Left lung (tissue), 10 donors: Measurements from ENCODE around the gene CENPM. TPM values are rescaled to one million over a fixed set of nuclear protein-coding genes. Genes with fewer than 3 reads are reported as not detected.
A peak's percentile ranks its signal among the peaks of the same experiment; 100 is the strongest.

Source experiments
- ATAC-seq: fragments of 200-7000 bp; cut with Tn5 transposase; one replicate; pipeline ENCODE4 v1.9.1; 2020; ENCODE audit warnings: moderate library complexity
- DNase-seq, 4 donors: peaks; one replicate each; pipeline ENCODE4 v3.0.0-alpha.2; 2013 to 2020
- H3K27ac ChIP-seq, 2 donors: fragments of 200-600 bp; sonication (generic) in 1 of 2; one replicate each; pipeline versions ENCODE4 v1.5.0 to v1.8.0; 2020 to 2021
- H3K27me3 ChIP-seq, 2 donors: fragments of 200-600 bp; sonication (generic) in 1 of 2; one replicate each; pipeline versions ENCODE4 v1.5.0 to v1.8.0; 2020 to 2021
- H3K36me3 ChIP-seq, 2 donors: fragments of 200-600 bp; sonication (generic) in 1 of 2; one replicate each; pipeline versions ENCODE4 v1.5.0 to v1.8.0; 2020 to 2021
- H3K4me1 ChIP-seq, 2 donors: fragments of 200-600 bp; one replicate each; pipeline ENCODE4 v1.8.0; 2021
- H3K4me3 ChIP-seq, 2 donors: fragments of 200-600 bp; sonication (generic) in 1 of 2; one replicate each; pipeline versions ENCODE4 v1.5.0 to v1.8.0; 2020 to 2021; ENCODE audit warnings: mild to moderate bottlenecking in 1 of 2
- H3K9me3 ChIP-seq, 2 donors: fragments of 200-600 bp; sonication (generic) in 1 of 2; one replicate each; pipeline versions ENCODE4 v1.5.0 to v1.8.0; 2020 to 2021
- CTCF ChIP-seq, 2 donors: fragments of 200-600 bp; sonication (generic) in 1 of 2; IDR thresholded peaks; one replicate each; pipeline versions ENCODE4 v1.5.0 to v1.8.0; 2021; ENCODE audit warnings: antibody characterized with exemption in 2 of 2
- intact Hi-C, 2 donors: fragments of 100-400 bp; cut with DNase I; formaldehyde crosslinking; loops; one replicate each; pipeline versions ENCODE4 v1.11.2 to v1.14.2; 2022
- polyA plus RNA-seq, 6 donors: library from polyadenylated mRNA; unstranded; fragments of 120-200 nt; gene quantifications; one replicate each; pipeline ENCODE4 v1.2.1, GENCODE V29; 2013; ENCODE audit not compliant: insufficient read length in 6 of 6
- total RNA-seq, 2 donors: library from RNA; stranded (reverse); fragmentation: NEBNext Ultra II Directional; extraction: Animal tissue kit (Norgen Biotek cat#: 25700); gene quantifications; one replicate each; pipeline ENCODE4 v1.2.1, GENCODE V29; 2021
- donor health status: DM: no; HTN: yes; CAD: no.
- donor health status: DM: no; HTN: no; CAD: no.

The CENPM gene
- total and polyA plus RNA-seq, 8 donors, result 9.6 to 20.5 (median 13.6) TPM

GRCh38 chr22:41916745-41917358 is 30.1 kb downstream of the CENPM start:
- Histone ChIP-seq H3K4me1 (peaks cover 10 to 52% of the 10 kb centered on the region in 2 donors), H3K36me3 (no peaks in the 10 kb centered on the region), H3K27ac (no peak overlapping the region), H3K4me3 (no peak overlapping the region), H3K27me3 (peaks cover 53 to 91% of the 10 kb centered on the region in 2 donors), H3K9me3 (no peaks in the 10 kb centered on the region)
- no peak for DNase-seq
- TF ChIP-seq CTCF (IDR thresholded peaks at IDR 0.05), result no peak
- intact Hi-C loops, result no loop called here
- ATAC-seq, result no peak

GRCh38 chr22:41915786-41916493 is 31.0 kb downstream of the CENPM start:
- ATAC-seq (no peak), DNase-seq (no peak)
- Histone ChIP-seq H3K9me3 (no peaks in the 10 kb centered on the region), H3K27ac (no peak overlapping the region), H3K27me3 (peaks cover 62 to 100% of the 10 kb centered on the region in 2 donors), H3K4me3 (no peak overlapping the region), H3K4me1 (peaks cover 12 to 56% of the 10 kb centered on the region in 2 donors), H3K36me3 (no peaks in the 10 kb centered on the region)
- intact Hi-C loops, result no loop called here
- TF ChIP-seq CTCF (IDR thresholded peaks at IDR 0.05), result no peak

- Histone ChIP-seq H3K36me3 (no peaks in the 10 kb centered on the region), H3K27me3 (peaks cover 69 to 100% of the 10 kb centered on the region in 2 donors), H3K4me1 (peaks cover 20 to 58% of the 10 kb centered on the region in 2 donors), H3K9me3 (no peaks in the 10 kb centered on the region), H3K27ac (no peak within 1 kb of the TSS), H3K4me3 (peak within 1 kb of the TSS in 1 of 2 donors; percentile 21)
- no peak for TF ChIP-seq CTCF (IDR thresholded peaks at IDR 0.05)
- peak; percentile 69 for ATAC-seq
- intact Hi-C loops, result no loop called here
- DNase-seq, result peak in 1 of 4 donors; percentile 63
These were observed 31.7 kb downstream of the CENPM start, which contains the start of gene SHISA8 for GRCh38 chr22:41915035-41915785. Gene SHISA8 (minus strand): TSS chr22:41915074. CDS start chr22:41914667, 407 bp downstream.

- Histone ChIP-seq H3K4me3 (peak overlapping the region in 1 of 2 donors; percentile 21), H3K27ac (no peak overlapping the region), H3K27me3 (peaks cover 75 to 100% of the 10 kb centered on the region in 2 donors), H3K36me3 (no peaks in the 10 kb centered on the region), H3K9me3 (no peaks in the 10 kb centered on the region), H3K4me1 (peaks cover 15 to 58% of the 10 kb centered on the region in 2 donors)
- TF ChIP-seq CTCF (IDR thresholded peaks at IDR 0.05), result no peak
- intact Hi-C loops, result no loop called here
- DNase-seq (no peak), ATAC-seq (no peak)
These were observed 32.3 kb downstream of the CENPM start for GRCh38 chr22:41914611-41915034.
